ENCODE measurements around the gene CD200R1L.

Gene CD200R1L

GRCh38 chr3:112818289-112818688 is 28.4 kb downstream of the CD200R1L start:
- no peak for DNase-seq (ENCODE audit: low read depth)

GRCh38 chr3:112817797-112818196 is 28.9 kb downstream of the CD200R1L start:
- DNase-seq (ENCODE audit: low read depth), result no peak

- no peak for DNase-seq (ENCODE audit: low read depth)
Observed at GRCh38 chr3:112817271-112817670, 29.4 kb downstream of the CD200R1L start.

- DNase-seq (ENCODE audit: low read depth), result no peak
Observed at GRCh38 chr3:112815981-112816380, 30.7 kb downstream of the CD200R1L start.

- no peak for DNase-seq (ENCODE audit: low read depth)
Observed at GRCh38 chr3:112814266-112814665, 32.4 kb downstream of the CD200R1L start.

- no peak for DNase-seq (ENCODE audit: low read depth)
Observed at GRCh38 chr3:112813723-112814171, 32.9 kb downstream of the CD200R1L start.

GRCh38 chr3:112813016-112813415 is 33.6 kb downstream of the CD200R1L start:
- no peak for DNase-seq (ENCODE audit: low read depth)

GRCh38 chr3:112811917-112812660 is 34.6 kb downstream of the CD200R1L start:
- no peak for DNase-seq (ENCODE audit: low read depth)

GRCh38 chr3:112811131-112811884 is 35.4 kb downstream of the CD200R1L start:
- no peak for DNase-seq (ENCODE audit: low read depth)

- no peak for DNase-seq (ENCODE audit: low read depth)
Observed at GRCh38 chr3:112810561-112810960, 36.1 kb downstream of the CD200R1L start.

- DNase-seq (ENCODE audit: low read depth), result no peak
Observed at GRCh38 chr3:112808136-112808535, 38.5 kb downstream of the CD200R1L start.

- DNase-seq (ENCODE audit: low read depth), result no peak
Observed at GRCh38 chr3:112807685-112808084, 39.0 kb downstream of the CD200R1L start.

GRCh38 chr3:112806903-112807302 is 39.8 kb downstream of the CD200R1L start:
- no peak for DNase-seq (ENCODE audit: low read depth)

- DNase-seq (ENCODE audit: low read depth), result no peak
Observed at GRCh38 chr3:112805126-112805525, 41.5 kb downstream of the CD200R1L start.

- DNase-seq (ENCODE audit: low read depth), result no peak
Observed at GRCh38 chr3:112804021-112804420, 42.6 kb downstream of the CD200R1L start.

GRCh38 chr3:112803467-112803866 is 43.2 kb downstream of the CD200R1L start:
- DNase-seq (ENCODE audit: low read depth), result no peak

GRCh38 chr3:112802338-112802737 is 44.3 kb downstream of the CD200R1L start:
- DNase-seq (ENCODE audit: low read depth), result no peak

- DNase-seq (ENCODE audit: low read depth), result no peak
Observed at GRCh38 chr3:112799946-112800345, 46.7 kb downstream of the CD200R1L start.

- DNase-seq (ENCODE audit: low read depth), result no peak
Observed at GRCh38 chr3:112794622-112795172, 52.0 kb downstream of the CD200R1L start.

- no peak for DNase-seq (ENCODE audit: low read depth)
Observed at GRCh38 chr3:112793326-112794081, 53.2 kb downstream of the CD200R1L start.

- DNase-seq (ENCODE audit: low read depth), result no peak
Observed at GRCh38 chr3:112791736-112792135, 54.9 kb downstream of the CD200R1L start.

- no peak for DNase-seq (ENCODE audit: low read depth)
Observed at GRCh38 chr3:112789787-112790186, 56.9 kb downstream of the CD200R1L start.
